ENCODE measurements around the gene IL21.

GRCh38 chr4:122604146-122604545 is 16.7 kb downstream of the IL21 start:
- no peak for TF ChIP-seq POLR2A (IDR thresholded peaks at IDR 0.05)
- TF ChIP-seq CTCF (IDR thresholded peaks at IDR 0.05), result no peak
